ENCODE results near the gene AIPL1.
"Not testable (repeated sequence)": the region's sequence is repeated elsewhere in the genome, so short reads cannot be mapped to it uniquely, and the experiment has no call there.

AIPL1 gene

GRCh38 chr17:6435051-6435450 is at the start of gene AIPL1:
Gene AIPL1, minus strand, starts transcription at chr17:6435121. Its CDS starts 17 bp downstream, at chr17:6435104.
- DNase-seq (ENCODE audit: low read depth), result no peak

GRCh38 chr17:6483507-6483906 is 48.6 kb upstream of the AIPL1 start:
- DNase-seq (ENCODE audit: low read depth), result no peak

GRCh38 chr17:6482796-6483195 is 47.9 kb upstream of the AIPL1 start:
- not testable (repeated sequence) for DNase-seq (ENCODE audit: low read depth)

- no peak for DNase-seq (ENCODE audit: low read depth)
Measured at GRCh38 chr17:6482105-6482455, 47.2 kb upstream of the AIPL1 start.

GRCh38 chr17:6480303-6480675 is 45.4 kb upstream of the AIPL1 start:
- no peak for DNase-seq (ENCODE audit: low read depth)

- DNase-seq (ENCODE audit: low read depth), result no peak
Measured at GRCh38 chr17:6479622-6480302, 44.8 kb upstream of the AIPL1 start.

DNA sequence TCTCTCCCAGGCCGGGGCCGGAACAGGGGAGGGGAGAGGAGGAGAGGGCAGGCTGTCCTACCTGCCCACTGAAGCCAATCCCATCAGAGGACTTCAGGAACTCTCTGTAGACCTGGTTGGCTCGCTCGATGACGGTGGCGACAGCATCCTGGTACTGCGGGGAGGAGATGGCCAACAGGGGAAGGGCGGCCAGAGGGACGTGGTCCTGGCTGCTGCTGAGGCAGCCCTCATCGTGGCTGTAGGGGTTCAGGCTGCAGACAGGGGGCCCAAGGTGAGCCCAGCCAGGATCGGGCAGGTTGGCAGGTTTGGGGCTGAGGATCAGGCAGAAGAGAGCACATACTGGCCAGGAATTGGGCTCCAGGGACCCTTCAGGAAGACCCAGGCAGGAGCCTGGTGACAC is 43.6 kb upstream of the AIPL1 start:
- no peak for DNase-seq (ENCODE audit: low read depth)

- no peak for DNase-seq (ENCODE audit: low read depth)
Measured at GRCh38 chr17:6477831-6478383, 43.0 kb upstream of the AIPL1 start.

DNA sequence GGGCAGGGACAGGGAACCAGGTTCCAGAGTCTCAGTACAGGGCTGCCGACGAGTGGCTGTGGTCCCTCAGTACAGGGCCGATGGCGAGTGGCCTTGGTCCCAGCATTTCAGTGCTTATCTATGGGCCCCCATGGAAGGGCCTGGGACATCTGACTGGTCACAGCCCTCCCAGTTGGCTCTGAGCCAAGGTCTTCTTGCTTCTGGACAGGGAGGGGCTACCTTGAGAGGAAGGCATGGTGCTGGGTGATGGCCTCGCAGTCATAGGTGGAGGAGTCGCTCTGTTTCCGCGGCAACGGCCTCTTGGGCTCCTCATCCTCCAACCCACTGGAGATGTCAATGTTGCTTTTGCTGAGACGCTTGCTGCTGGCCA is 41.9 kb upstream of the AIPL1 start:
- no peak for DNase-seq (ENCODE audit: low read depth)

DNA sequence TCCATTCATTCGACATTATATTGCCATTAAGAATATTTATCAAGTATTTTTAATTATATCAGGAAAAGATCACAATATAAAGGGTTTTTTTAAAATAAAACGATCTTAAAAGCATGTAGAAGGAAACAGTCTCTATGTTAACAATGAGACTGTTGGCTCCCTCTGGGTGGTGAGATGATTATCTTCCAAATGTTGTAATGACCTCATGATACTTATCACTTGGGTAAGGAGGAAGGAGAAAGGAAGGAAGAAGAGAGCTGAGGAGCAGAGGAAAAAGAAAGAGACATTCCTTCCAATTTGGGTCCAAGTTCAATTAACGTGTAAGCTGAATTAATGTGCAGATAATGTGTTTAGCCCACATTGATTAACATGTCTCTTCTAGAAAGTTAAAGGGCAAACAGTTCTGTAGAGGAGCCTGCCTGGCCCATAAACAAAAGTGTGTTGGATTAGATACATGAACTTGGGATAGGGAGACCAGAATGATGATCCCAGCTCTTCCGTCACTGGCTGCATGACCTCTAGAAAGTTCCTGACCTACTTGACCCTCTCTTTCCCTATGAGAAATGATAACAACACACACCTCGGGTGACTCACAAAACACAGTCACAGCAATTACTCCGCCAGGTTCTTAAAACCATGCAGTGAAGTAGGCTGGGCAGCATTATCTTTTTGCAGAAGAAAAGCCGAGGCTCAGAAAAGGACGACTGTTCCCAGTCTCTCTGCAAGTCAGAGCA is 41.3 kb upstream of the AIPL1 start:
- DNase-seq (ENCODE audit: low read depth), result no peak

- no peak for DNase-seq (ENCODE audit: low read depth)
Measured at GRCh38 chr17:6475411-6475810, 40.5 kb upstream of the AIPL1 start.

GRCh38 chr17:6474906-6475305 is 40.0 kb upstream of the AIPL1 start:
- no peak for DNase-seq (ENCODE audit: low read depth)

- DNase-seq (ENCODE audit: low read depth), result no peak
Measured at GRCh38 chr17:6474376-6474775, 39.5 kb upstream of the AIPL1 start.

DNA sequence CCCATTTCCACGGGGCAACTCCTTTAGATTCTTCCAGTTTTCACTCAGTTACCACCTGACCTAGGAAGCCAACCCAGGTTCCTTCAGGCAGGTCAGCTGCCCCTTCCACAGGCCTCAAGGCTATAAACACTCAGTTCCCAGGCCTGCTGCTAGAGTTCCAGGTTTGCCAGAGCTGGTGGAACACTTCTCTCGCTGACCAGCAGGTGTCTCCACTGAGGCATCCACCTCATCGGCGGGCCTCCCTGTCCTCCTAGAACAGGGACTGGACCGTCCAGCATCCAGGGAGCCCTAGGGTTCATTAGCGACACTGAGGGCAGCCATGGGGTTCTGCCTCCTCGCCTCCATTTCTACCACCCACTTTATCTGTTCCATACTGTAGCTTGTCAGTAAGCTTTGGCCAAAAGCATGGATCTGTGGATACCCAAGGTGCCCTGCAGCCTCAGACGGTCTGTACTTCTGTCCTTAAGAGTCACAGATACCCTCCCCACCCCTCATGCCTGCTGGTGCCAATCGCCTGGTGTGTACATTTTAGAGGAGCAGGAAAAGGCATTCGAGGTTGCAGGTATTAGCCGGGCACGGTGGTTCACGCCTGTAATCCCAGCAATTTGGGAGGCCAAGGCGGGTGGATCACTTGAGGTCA is 38.3 kb upstream of the AIPL1 start:
- peak; percentile 60 for DNase-seq (ENCODE audit: low read depth)

DNA sequence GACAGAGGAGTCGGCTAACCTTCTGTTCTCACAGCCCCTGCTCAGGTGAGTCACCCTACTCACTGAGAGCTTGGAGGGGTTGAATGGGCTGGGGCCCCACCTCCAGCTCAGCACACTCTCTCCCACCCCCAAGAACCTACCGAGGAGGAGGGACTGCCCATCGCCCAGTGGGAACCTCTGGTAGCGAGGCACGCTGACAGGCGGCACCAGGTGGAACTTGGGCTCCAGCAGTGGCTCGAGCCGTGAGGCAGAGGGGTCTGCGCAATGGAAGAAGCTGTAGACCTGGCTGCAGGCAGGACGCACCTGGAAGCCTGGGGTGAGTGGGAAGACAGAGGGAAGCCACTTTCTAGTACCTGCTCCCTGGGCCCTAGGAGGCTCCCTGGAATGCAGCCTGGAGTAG is 37.6 kb upstream of the AIPL1 start:
- no peak for DNase-seq (ENCODE audit: low read depth)

GRCh38 chr17:6471531-6472465 is 36.9 kb upstream of the AIPL1 start:
- no peak for DNase-seq (ENCODE audit: low read depth)

DNA sequence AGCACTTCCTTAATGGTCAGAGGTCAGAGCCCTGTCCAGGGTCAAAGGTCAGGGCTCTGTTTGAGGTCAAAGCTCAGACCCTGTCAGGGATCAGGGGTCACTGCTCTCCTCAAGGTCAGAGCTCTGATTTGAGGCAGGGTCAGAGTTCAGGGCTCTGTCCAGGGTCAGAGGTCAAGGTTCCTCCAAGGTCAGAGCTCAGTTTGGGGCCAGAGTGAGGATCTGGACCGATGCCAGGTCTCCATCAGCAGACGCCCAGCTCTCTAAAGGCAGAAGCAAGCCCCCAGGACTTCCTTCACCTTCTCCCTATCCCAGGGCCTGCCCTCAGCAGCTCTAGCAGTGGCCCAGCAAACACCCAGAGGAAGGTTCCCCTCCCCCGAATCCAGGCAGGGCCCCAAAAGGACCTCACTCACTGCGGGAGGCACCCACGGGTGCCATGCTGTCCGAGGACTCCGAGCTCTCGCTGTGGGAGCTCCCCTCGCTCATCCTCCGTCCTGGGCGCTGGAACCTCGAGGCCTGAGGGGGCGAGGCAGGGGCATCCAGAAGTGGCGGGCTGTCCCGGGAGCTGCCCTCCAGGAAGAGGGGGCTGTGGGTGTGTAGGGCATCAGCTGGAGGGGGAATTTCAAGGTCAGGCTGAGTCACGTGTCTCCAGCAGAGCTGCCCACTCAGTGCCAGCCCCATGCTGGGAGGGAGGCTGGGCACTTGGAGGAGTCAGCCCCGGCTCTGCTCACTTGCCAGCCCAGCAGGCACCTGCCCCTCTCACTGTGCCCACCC is 36.0 kb upstream of the AIPL1 start:
- no peak for DNase-seq (ENCODE audit: low read depth)

DNA sequence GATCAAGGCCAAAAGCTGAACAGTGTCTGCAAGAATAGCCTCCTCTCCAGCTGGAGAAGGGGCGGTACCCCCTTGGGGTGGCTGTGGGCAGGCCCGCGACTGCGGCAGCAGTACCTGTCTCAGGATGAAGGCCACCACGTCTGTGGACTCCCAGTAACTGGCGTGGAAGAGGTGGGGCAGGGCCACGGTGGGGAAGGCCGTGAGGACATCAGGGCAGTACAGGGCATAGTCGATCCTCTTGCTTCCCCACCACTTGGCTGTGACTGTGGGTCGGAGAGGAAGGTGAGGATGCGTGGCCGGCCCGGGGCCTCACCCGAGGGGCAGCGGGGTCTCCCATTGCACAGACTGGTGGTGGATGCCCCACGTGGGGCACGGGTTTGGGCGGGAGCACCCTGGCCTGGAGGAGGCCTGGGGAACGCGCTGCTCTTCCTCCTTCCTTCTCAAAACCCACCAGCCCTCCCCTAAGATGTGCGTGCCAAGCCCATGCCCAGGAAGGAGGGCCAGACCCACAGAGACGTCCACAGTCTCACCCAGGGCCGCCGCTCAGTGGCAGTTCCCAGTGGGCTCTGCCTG is 35.3 kb upstream of the AIPL1 start:
- no peak for DNase-seq (ENCODE audit: low read depth)

DNA sequence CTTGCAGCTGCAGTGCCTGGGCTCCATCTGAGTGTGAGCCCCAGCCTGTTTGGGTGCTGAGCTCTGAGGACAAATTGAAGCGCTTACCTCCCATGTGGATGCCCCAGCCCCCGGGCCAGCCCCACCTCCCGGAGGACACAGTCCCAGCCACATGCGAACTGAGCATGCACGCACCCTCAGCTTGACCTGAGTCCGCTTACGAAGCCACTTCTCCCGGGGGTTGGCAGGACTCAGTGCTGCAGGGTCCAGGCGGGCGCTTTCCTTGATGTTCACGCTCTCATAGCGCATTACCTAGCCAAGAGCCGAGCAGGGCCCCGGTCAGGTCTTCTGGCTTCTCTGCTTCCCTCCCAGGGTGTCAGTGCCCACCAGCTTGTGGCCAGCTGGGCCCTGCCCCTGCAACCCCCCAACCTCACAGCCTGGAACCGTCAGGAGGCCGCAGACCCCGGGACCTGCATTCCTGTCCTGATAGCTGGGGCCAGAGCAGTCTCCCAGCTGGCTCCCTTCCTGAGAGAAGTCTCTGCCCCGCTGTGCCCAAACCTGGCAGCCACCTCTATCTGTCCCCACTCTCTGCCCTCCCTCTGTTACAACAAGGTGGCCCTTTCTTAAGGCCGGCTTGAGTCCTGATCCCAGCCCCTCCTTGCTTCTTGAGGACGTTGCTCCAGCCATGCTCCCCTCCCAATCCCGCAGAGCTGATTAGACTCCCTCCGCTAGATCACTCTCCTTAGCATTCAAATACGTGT is 33.3 kb upstream of the AIPL1 start:
- DNase-seq (ENCODE audit: low read depth), result no peak

DNA sequence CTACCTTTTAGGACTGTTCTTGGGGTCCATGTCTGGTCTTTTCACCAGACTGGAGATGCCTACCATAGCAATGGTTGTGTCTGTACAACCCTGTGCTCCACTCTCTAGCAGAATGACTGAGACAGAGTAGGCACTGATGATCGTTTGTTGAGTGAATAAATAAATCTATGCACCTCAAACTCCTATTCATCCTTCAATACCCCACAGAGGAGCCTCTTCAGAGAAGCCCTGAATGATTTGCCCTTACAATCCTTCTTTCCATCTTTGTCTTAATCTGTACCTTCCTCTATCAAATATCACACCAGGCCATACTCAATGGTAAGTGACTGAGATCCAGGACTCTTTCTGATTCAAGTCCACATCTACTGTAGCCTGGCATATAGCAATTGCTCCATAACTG is 32.6 kb upstream of the AIPL1 start:
- no peak for DNase-seq (ENCODE audit: low read depth)

Measured in activated T-cell treated with anti-CD3 and anti-CD28 coated beads for 48 hours (primary cell).